SK-N-SH treated with all-trans-retinoic acid at 6 μM for 48 hours (cell line): ENCODE results near the gene SPEM1.

ENCODE experiments used
- ATAC-seq: fragments of 200-7000 bp; cut with Tn5 transposase; 3 replicates; pipeline ENCODE4 v1.9.1; 2020; ENCODE audit warnings: mild to moderate bottlenecking, moderate library complexity
- ARNTL ChIP-seq: fragments of 450-650 bp; formaldehyde crosslinking; IDR thresholded peaks from 2 replicates; pipeline ENCODE4 v1.5.0; 2020; ENCODE audit warnings: low read depth, mild to moderate bottlenecking, moderate library complexity, borderline replicate concordance
- BACH2 ChIP-seq: fragments of 250-450 bp; sonication (Bioruptor Pico); IDR thresholded peaks from 2 replicates; pipeline ENCODE4 v1.9.0; 2021; ENCODE audit warnings: mild to moderate bottlenecking, borderline replicate concordance
- CSRNP3 ChIP-seq: fragments of 250-450 bp; sonication (Bioruptor Pico); IDR thresholded peaks from 2 replicates; pipeline ENCODE4 v1.5.1; 2021; ENCODE audit warnings: mild to moderate bottlenecking, moderate library complexity
- ESRRG ChIP-seq: fragments of 250-450 bp; sonication (Bioruptor Pico); IDR thresholded peaks from 2 replicates; pipeline ENCODE4 v1.6.1; 2021; ENCODE audit warnings: mild to moderate bottlenecking
- ISL1 ChIP-seq: fragments of 250-450 bp; sonication (Bioruptor Pico); IDR thresholded peaks from 2 replicates; pipeline ENCODE4 v2.1.2; 2022; ENCODE audit warnings: mild to moderate bottlenecking, moderate library complexity
- OSR1 ChIP-seq: fragments of 250-450 bp; sonication (Bioruptor Pico); IDR thresholded peaks from 2 replicates; pipeline ENCODE4 v1.8.0; 2022; ENCODE audit warnings: moderate library complexity, mild to moderate bottlenecking, inconsistent platforms
- PATZ1 ChIP-seq: fragments of 250-450 bp; sonication (Bioruptor Pico); IDR thresholded peaks from 2 replicates; pipeline ENCODE4 v1.8.0; 2020; ENCODE audit warnings: mild to moderate bottlenecking, moderate library complexity, borderline replicate concordance
- POU6F1 ChIP-seq: fragments of 250-450 bp; sonication (Bioruptor Pico); IDR thresholded peaks from 2 replicates; pipeline ENCODE4 v1.8.0; 2021; ENCODE audit warnings: low read depth, mild to moderate bottlenecking, moderate library complexity, borderline replicate concordance
- PPARA ChIP-seq: fragments of 250-450 bp; sonication (Bioruptor Pico); IDR thresholded peaks from 2 replicates; pipeline ENCODE4 v1.5.0; 2020; ENCODE audit warnings: mild to moderate bottlenecking, borderline replicate concordance
- RARB ChIP-seq: fragments of 250-450 bp; sonication (Bioruptor Pico); IDR thresholded peaks from 2 replicates; pipeline ENCODE4 v1.8.0; 2021; ENCODE audit warnings: mild to moderate bottlenecking, moderate library complexity
- SNAI2 ChIP-seq: fragments of 250-450 bp; sonication (Bioruptor Pico); IDR thresholded peaks from 2 replicates; pipeline ENCODE4 v1.5.0; 2020; ENCODE audit warnings: mild to moderate bottlenecking, moderate library complexity
- TCF4 ChIP-seq: fragments of 250-450 bp; sonication (Bioruptor Pico); IDR thresholded peaks from 2 replicates; pipeline ENCODE4 v1.8.0; 2021; ENCODE audit warnings: mild to moderate bottlenecking, moderate library complexity, borderline replicate concordance
- TOX ChIP-seq: fragments of 250-450 bp; sonication (Bioruptor Pico); IDR thresholded peaks from 2 replicates; pipeline ENCODE4 v1.8.0; 2021; ENCODE audit warnings: mild to moderate bottlenecking, moderate library complexity, borderline replicate concordance
- TSHZ2 ChIP-seq: fragments of 250-450 bp; sonication (Bioruptor Pico); IDR thresholded peaks from 2 replicates; pipeline ENCODE4 v1.5.0; 2020; ENCODE audit warnings: mild to moderate bottlenecking, moderate library complexity
- ZFP3 ChIP-seq: fragments of 250-450 bp; sonication (Bioruptor Pico); IDR thresholded peaks from 2 replicates; pipeline ENCODE4 v1.5.0; 2020; ENCODE audit warnings: mild to moderate bottlenecking, moderate library complexity
- ZFP30 ChIP-seq: fragments of 450-650 bp; formaldehyde crosslinking; IDR thresholded peaks from 2 replicates; pipeline ENCODE4 v1.5.0; 2022; ENCODE audit warnings: mild to moderate bottlenecking, moderate library complexity
- ZNF565 ChIP-seq: fragments of 450-650 bp; formaldehyde crosslinking; conservative IDR thresholded peaks from 2 replicates; pipeline ENCODE4 v1.5.0; 2020; ENCODE audit warnings: low read depth, mild to moderate bottlenecking, moderate library complexity
- ZNF70 ChIP-seq: fragments of 450-650 bp; formaldehyde crosslinking; IDR thresholded peaks from 2 replicates; pipeline ENCODE4 v1.5.0; 2020; ENCODE audit warnings: mild to moderate bottlenecking, moderate library complexity
- ZNF8 ChIP-seq: fragments of 450-650 bp; formaldehyde crosslinking; IDR thresholded peaks from 2 replicates; pipeline ENCODE4 v1.5.0; 2020; ENCODE audit warnings: mild to moderate bottlenecking, moderate library complexity

The SPEM1 gene

GRCh38 chr17:7417056-7417655 is 3.0 kb upstream of the SPEM1 start:
- TF ChIP-seq OSR1 (CRISPR knock-in tag): no peak
- no peak for TF ChIP-seq ZFP3 (CRISPR knock-in tag)
- TF ChIP-seq ZFP30: no peak
- no peak for TF ChIP-seq SNAI2 (CRISPR knock-in tag)
- no peak for TF ChIP-seq TOX (CRISPR knock-in tag)
- TF ChIP-seq ZNF8 (CRISPR knock-in tag): no peak
- no peak for TF ChIP-seq ARNTL (CRISPR knock-in tag)
- TF ChIP-seq ESRRG: no peak
- TF ChIP-seq, all 23 proteins: peak for 0
- no peak for ATAC-seq

- ATAC-seq: no peak
- TF ChIP-seq CSRNP3 (CRISPR knock-in tag) (no peak), PPARA (CRISPR knock-in tag) (no peak), RARB (CRISPR knock-in tag) (no peak), ZNF70 (CRISPR knock-in tag) (no peak)
Measured at GRCh38 chr17:7418472-7419152, 1.5 kb upstream of the SPEM1 start.

- no peak for ATAC-seq
- TF ChIP-seq RARB (CRISPR knock-in tag) (no peak), BACH2 (CRISPR knock-in tag) (no peak), OSR1 (CRISPR knock-in tag) (no peak), ZNF70 (CRISPR knock-in tag) (no peak), SNAI2 (CRISPR knock-in tag) (no peak), POU6F1 (CRISPR knock-in tag) (no peak), ARNTL (CRISPR knock-in tag) (no peak), TCF4 (CRISPR knock-in tag) (no peak), TSHZ2 (CRISPR knock-in tag) (no peak), TOX (CRISPR knock-in tag) (no peak), ISL1 (CRISPR knock-in tag) (no peak), ZFP30 (no peak)
- TF ChIP-seq, all 23 proteins: peak for 0
Measured at GRCh38 chr17:7421186-7421585, 1.1 kb downstream of the SPEM1 start.

GRCh38 chr17:7423679-7424078 is 3.6 kb downstream of the SPEM1 start:
- no peak for ATAC-seq
- TF ChIP-seq TCF4 (CRISPR knock-in tag): no peak
- TF ChIP-seq, all 23 proteins: peak for 0

GRCh38 chr17:7425316-7425715 is 5.2 kb downstream of the SPEM1 start, which contains the start of gene SPEM2:
Gene SPEM2 (plus strand): TSS chr17:7425616. CDS start chr17:7425689, 73 bp downstream.
- no peak for ATAC-seq
- no peak for TF ChIP-seq PATZ1 (CRISPR knock-in tag)
- no peak for TF ChIP-seq CSRNP3 (CRISPR knock-in tag)
- TF ChIP-seq ZNF8 (CRISPR knock-in tag): no peak
- no peak for TF ChIP-seq BACH2 (CRISPR knock-in tag)
- TF ChIP-seq ESRRG: no peak
- TF ChIP-seq POU6F1 (CRISPR knock-in tag): no peak
- no peak for TF ChIP-seq ZFP3 (CRISPR knock-in tag)
- no peak for TF ChIP-seq PPARA (CRISPR knock-in tag)
- TF ChIP-seq ARNTL (CRISPR knock-in tag): no peak
- TF ChIP-seq ZNF565: no peak
- TF ChIP-seq, all 23 proteins: peak for 0
